NB4 (cell line): ENCODE results near the gene GBP3.

ENCODE experiments used
- DNase-seq: peaks from one replicate; pipeline ENCODE4 v3.0.0; 2010; ENCODE audit warnings: low read depth
- H3K4me3 ChIP-seq: one replicate; pipeline ENCODE4 v1.5.1; 2011; ENCODE audit warnings: mild to moderate bottlenecking, low read depth, low read length, moderate library complexity
- MYC ChIP-seq: IDR thresholded peaks from 2 replicates; pipeline ENCODE4 v1.6.1; 2011; ENCODE audit warnings: low read depth, low read length
- POLR2A ChIP-seq: IDR thresholded peaks from 2 replicates; pipeline ENCODE4 v1.6.1; 2011; ENCODE audit warnings: mild to moderate bottlenecking; ENCODE audit not compliant: insufficient read length; ENCODE audit errors: extremely low read depth
- TF ChIP-seq, protein P1 (sequence below): IDR thresholded peaks from 2 replicates; pipeline ENCODE4 v1.6.1; 2011; ENCODE audit warnings: low read depth, low read length
- TF ChIP-seq, protein P2 (sequence below): IDR thresholded peaks from one replicate; pipeline ENCODE4 v1.5.1; 2012; ENCODE audit warnings: low read depth, low read length

The GBP3 gene

DNA sequence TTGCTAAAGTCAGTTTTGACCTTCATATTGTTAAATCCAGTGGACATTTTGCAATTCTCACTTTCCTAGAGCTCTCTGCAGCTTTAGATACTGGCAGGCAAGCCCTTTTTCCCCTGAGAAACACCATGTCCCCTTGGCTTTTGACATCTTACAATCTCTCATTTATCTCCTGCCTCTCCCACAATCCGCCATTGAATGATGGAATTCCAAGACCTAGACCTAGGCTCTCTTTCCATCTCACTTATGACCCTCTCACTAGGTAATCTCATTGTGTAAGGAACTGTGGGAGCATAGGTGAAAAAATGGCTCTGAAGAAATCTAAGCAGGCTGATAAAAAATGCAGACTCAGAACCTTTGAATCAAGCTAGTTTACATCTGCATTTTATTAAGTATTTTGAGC, 32.2 kb downstream of the GBP3 start:
- peak overlapping the region; percentile 40 for H3K4me3 ChIP-seq
- TF ChIP-seq POLR2A (no peak), MYC (no peak)
- TF ChIP-seq, protein P1, sequence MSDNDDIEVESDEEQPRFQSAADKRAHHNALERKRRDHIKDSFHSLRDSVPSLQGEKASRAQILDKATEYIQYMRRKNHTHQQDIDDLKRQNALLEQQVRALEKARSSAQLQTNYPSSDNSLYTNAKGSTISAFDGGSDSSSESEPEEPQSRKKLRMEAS = no peak
- TF ChIP-seq, protein P2, sequence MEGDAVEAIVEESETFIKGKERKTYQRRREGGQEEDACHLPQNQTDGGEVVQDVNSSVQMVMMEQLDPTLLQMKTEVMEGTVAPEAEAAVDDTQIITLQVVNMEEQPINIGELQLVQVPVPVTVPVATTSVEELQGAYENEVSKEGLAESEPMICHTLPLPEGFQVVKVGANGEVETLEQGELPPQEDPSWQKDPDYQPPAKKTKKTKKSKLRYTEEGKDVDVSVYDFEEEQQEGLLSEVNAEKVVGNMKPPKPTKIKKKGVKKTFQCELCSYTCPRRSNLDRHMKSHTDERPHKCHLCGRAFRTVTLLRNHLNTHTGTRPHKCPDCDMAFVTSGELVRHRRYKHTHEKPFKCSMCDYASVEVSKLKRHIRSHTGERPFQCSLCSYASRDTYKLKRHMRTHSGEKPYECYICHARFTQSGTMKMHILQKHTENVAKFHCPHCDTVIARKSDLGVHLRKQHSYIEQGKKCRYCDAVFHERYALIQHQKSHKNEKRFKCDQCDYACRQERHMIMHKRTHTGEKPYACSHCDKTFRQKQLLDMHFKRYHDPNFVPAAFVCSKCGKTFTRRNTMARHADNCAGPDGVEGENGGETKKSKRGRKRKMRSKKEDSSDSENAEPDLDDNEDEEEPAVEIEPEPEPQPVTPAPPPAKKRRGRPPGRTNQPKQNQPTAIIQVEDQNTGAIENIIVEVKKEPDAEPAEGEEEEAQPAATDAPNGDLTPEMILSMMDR = no peak
- DNase-seq = peak; percentile 18

DNA sequence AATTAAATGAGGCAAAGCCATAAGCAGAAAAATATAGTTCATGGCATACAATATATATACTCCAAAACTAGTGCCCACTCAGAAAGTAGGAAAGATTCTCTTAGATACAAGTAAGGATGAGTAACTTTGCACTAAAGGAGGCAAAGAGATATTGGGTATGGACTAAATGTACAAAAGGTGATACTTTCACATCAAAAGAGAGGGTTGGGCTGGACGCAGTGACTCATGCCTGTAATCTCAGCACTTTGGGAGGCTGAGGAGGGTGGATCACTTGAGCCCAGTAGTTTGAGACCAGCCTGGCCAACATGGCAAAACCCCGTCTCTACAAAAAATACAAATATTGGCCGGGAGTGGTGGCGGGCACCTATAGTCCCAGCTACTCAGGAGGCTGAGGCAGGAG, 37.0 kb downstream of the GBP3 start:
- TF ChIP-seq, protein P1 = no peak
- TF ChIP-seq, protein P2 = no peak
- TF ChIP-seq POLR2A (no peak), MYC (no peak)
- H3K4me3 ChIP-seq = no peak overlapping the region
- DNase-seq = no peak

DNA sequence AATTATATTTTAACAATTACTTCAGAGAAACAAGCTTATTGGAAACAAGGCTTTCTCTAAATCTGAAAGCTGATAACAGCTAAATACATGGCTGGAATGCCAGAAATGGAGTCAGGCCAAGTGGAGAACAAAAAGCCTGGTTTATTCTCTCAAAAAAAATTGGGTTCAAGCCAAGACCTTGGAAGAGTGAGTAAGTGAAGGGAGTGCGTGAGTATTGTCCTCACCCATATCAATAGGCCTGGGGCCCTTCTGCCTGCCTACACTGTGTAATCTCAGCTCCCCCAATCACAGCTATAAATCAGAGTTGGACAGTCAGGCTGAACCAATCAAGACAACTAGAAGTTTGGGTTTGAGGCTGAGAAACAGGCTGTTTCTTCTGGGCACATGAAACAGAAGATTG, 37.6 kb downstream of the GBP3 start:
- TF ChIP-seq, protein P2 = no peak
- TF ChIP-seq MYC (no peak), POLR2A (no peak)
- TF ChIP-seq, protein P1 = no peak
- H3K4me3 ChIP-seq = no peak overlapping the region
- DNase-seq = no peak

DNA sequence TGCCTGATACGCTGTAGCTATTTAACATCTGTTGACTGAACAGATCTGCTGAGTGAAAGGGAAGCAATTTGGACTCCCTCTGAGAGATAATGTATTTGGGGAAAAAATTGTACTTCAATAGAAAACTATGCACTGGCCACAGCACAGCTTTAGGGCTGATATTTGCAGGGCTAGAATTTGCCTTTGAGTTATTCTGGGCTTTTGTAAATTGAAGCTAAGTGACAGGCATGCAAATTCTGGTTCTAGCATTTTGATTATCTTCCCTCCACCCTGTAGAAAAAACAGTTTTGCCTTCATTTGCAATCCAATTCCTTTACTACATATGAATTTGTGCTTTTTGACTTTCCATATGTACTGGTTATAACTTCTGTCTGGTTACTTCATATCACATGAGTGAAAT, 38.1 kb downstream of the GBP3 start:
- TF ChIP-seq POLR2A (no peak), MYC (no peak)
- TF ChIP-seq, protein P1 = no peak
- TF ChIP-seq, protein P2 = no peak
- no peak overlapping the region for H3K4me3 ChIP-seq
- no peak for DNase-seq

DNA sequence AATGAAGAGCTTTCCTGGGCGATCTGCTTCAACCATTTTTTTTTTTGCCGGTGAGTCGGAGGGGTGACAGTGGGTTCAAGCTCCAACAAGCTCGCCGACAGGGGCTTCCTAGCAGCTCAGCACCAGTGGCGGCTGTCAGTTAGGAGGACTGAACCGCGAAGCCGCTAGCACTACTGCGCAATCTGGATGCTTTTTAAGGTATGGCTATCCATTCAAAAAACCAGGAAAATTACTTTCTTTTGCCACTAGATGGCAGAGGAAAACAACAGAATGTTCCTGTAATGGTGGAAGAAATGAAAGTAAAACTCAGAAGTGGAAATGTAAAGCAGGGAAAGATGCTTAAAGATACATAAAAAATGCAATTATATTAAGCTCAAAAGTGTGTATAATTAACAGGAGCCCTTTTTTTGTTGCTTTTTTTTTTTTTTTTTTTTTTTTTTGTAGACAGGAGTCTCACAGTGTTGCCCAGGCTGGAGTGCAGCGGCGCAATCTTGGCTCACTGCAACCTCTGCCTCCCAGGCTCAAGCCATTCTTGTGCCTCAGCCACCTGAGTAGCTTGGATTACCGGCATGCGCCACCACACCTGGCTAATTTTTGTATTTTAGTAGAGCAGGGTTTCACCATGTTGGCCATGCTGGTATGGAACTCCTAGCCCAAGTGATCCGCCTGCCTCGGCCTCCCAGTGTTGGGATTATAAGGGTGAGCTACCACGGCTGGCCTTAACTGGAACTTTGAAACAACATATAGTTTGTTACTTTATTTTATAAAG, 38.7 kb downstream of the GBP3 start:
- TF ChIP-seq, protein P1 = no peak
- TF ChIP-seq, protein P2 = peak; percentile 46
- no peak for TF ChIP-seq POLR2A
- no peak overlapping the region for H3K4me3 ChIP-seq
- peak; percentile 77 for DNase-seq
